Stimulated activated CD4-positive, alpha-beta T cell treated with anti-CD3 and anti-CD28 coated beads, Interleukin-1b, Interleukin-23, amount 100 ng/mL, for 4 hours (primary cell): ENCODE measurements around the gene ORMDL2.
"Not testable (repeated sequence)": the region's sequence is repeated elsewhere in the genome, so short reads cannot be mapped to it uniquely, and the experiment has no call there.

ENCODE experiments used
- DNase-seq, 2 donors: peaks; one replicate each; pipeline ENCODE4 v3.0.0-alpha.2; 2020; ENCODE audit warnings: low read depth in 2 of 2

The ORMDL2 gene

DNA sequence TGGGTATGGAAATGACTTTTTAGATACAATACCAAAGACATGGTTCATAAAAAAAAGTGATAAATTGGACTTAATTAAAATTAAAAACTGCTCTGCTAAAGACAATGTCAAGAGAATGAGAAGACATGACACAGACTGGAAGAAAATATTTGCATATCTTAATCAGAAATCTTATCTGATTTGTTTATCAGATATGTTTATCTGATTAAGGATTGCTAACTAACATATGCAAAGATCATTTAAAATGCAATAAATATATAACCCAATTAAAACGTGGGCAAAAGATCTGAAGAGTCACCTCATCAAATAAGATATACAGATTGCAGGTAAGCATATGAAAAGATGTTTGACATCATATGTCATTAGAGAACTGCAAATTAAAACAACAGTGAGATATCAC, 34.9 kb downstream of the ORMDL2 start:
- no peak for DNase-seq

DNA sequence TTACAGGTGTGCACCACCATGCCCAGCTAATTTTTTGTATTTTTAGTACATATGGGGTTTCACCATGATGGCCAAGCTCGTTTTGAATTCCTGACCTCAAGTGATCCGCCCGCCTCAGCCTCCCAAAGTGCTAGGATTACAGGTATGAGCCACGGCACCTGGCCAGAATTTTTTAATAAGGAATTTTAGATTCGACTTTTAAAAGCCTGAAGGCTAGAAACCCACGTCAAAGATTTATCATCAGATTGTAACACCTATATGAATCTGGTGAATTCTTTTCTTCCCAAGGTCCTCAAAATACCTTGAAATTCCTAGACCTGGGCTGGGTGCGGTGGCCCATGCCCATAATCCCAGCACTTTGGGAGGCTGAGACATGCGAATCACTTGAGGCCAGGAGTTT, 43.6 kb downstream of the ORMDL2 start:
- no peak for DNase-seq

- no peak for DNase-seq
Measured at GRCh38 chr12:55861871-55862270, 44.0 kb downstream of the ORMDL2 start.

GRCh38 chr12:55862286-55862685, 44.4 kb downstream of the ORMDL2 start:
- no peak for DNase-seq

GRCh38 chr12:55862931-55863330, 45.1 kb downstream of the ORMDL2 start:
- not testable (repeated sequence) for DNase-seq

GRCh38 chr12:55865327-55865726, 47.5 kb downstream of the ORMDL2 start:
- DNase-seq: no peak

DNA sequence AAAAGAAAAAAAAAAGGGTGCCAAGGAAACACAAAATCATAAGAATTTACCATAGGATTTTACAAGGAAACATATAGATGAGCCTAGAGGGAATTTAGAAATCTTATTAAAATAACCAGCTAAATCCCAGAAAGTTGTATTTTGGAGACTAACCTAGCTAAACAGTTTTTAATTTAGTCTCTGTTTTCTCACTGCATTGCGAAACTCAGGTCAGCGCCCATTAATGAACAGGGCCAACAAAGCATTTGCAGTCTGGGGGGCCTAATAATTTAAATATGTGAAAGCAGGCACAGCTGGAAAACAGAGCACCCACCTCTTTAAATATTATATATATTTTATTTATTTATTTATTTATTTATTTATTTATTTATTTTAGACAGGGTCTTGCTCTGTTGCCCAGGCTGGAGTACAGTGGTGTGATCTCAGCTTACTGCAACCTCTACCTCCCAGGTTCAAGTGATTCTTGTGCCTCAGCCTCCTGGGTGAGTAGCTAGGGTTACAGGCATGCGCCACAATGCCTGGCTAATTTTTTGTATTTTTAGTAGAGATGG, 48.7 kb downstream of the ORMDL2 start:
- DNase-seq: not testable (repeated sequence)
